Measurements from ENCODE around the gene C2orf15.
"Not testable (repeated sequence)": the region's sequence is repeated elsewhere in the genome, so short reads cannot be mapped to it uniquely, and the experiment has no call there.

Gene C2orf15

DNA sequence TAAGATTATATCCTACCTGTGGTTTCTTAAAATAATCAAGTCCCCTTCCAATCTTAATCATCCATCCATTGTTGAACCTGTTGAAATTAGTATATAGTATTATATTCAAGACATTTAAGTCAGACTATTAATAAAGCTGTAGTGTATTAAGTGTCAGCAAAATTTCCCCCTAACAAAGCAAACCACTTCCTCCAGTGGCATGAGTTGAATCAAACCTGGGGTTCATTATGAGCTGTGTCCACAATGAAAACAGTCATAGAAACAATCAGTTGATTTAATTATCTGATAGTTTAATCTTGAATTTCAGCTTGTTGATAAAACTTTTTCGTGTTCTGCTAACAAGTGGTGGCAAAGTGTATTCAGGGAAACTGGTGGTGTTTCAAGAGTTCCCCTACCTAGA lies 28.0 kb downstream of the C2orf15 start:
- no peak for DNase-seq

DNA sequence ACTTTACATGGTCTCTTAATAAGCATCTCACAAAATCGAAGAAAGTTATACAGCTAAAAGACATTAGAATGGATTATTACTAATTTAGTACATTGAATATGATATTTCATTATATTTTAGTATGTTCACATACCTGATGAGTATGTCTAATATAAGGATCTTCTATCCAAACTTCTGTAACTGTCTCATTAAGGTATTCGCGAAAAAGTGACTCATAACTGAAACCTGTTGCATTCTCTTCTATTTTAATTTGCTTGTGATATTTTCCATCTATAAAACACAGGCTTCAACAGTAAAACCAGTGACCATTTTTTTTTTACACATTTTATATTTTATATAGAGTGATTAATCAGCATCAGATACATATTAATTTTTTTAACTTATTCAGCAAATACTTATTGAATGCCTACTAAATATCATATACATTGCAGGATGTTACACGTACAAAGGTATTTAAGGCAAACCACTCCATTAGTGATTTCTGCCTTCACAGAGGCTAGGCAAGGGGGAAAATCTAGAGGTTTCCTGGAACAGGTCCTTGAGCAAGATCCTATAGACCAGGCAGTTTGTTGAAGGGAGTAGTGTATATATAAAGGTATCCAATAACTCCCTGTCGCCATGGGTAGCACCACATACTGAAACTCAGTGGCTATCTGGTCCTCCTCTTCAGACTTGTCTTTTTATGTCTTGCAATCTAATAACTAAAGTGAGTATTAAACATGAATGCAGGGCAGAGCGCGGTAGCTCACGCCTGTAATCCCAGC lies 30.1 kb downstream of the C2orf15 start:
- no peak for DNase-seq

DNA sequence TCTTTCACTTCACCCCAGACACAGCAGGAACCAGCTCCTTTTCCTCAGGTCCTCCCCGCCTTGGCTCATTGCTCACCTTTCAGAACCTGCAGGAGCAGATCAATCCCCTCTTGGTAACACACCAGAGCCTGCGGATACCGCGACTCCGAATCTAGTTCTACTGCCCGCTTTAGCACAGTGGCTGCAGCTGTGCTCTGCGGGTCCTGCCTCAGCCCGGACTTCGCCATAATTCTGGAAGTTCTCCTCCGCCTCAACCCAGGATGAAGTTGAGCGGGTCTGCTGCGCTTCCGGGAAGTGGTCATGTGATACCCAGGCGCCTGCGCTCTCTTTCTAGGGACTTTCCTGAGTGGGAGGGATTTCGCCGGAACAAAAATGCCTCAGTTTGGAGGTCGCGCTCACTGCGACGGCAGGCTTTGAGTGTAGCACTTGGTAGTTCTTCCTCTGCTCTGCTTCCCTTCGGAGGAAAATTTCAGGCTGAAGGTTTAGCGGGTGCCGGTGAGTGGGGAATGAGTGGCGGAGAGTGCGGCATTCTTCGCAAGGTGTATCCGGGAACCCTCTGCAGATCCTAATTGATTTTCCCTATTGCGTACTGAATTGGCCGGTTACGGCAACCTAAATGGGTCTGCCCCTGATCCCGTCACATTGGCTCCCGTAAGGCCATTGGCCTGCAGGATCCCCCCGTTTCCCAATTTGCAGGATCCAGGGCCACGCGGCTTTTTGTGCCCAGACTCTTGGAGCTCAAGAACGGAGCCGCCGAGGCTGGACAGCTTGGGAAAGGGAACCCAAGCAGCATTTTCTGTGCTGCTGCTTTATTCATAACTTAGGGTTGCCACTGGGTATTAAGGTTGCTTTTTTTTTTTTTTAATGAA lies 39.5 kb downstream of the C2orf15 start, which contains the start of the genes MITD1 and MRPL30:
MITD1 (minus strand) TSS at position 304 of the 869 bp plus-strand sequence; CDS start at position 227, 77 bp downstream.
MRPL30 (plus strand) TSS at position 430 of the 869 bp plus-strand sequence. CDS start 5,020 bp downstream, outside the sequence.
- peak; percentile 90 for DNase-seq

DNA sequence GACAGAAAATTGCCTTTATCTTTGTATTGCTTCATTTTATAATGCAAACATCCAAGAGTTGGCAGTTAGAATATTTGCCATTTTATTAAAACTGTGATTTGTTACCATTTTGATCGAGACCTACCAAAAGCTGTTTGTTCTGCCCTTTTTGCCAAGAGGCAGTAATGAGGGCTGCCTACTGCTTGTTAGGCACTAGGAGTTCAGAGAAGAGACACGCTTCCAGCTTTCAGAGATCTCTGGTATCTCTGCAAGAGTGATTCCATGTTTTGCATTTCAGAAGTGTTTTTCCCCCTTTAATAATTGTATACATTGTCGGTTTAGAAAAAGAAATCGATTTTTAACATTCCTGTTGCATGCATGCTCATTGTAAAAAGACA lies 40.1 kb downstream of the C2orf15 start:
- DNase-seq, result no peak

DNA sequence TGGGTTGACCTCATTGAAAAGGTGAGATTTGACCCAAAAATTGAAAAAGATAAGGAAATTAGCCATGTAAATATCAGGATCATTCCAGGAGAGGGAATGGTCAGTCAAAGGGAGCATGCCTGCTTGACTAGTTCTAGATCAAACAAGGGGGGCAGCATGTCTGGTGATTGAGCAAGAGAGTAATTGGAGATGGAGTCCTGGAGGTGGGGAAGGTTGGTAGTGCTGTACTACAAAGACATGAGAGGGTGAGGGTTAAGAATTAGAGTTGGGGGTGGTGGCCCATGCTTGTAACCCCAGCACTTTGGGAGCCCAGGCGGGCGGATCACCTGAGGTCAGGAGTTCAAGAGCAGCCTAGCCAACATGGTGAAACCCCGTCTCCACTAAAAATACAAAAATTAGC lies 41.5 kb downstream of the C2orf15 start:
- no peak for DNase-seq

DNA sequence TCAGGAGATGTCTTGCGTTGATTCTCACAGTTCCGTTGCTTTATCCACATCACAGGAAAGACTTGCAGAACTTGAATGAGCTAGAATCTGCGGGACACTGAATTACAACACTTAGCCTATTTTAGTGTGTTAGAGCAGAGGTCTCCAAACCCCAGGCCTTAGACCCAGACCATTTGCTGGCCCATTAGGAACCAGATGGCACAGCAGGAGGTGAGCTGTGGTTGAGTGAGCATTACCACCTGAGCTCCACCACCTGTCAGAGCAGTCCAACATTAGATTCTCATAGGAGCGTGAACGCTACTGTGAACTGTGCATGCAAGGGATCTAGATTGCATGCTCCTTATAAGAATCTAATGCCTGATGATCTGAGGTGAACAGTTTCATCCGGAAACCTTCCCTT lies 43.3 kb downstream of the C2orf15 start:
- no peak for DNase-seq

DNA sequence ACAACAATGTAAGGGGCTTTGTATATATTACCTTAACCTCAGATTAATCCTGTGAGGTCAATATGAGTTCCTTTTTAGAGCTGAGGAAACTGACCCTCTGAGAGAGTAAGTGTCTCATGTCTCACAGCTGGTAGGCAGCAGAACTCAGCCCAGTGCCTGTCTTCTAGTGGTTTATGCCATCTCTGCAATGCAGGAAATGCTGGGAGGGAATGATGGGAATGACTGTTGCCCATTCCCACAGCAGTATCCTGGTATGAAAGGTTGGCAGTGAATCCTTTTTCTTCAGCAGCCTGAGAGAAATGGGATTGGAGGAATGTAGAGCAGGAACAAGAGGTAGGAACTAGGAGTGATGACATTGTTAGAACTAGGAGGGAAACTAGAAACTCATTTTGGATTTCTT lies 45.5 kb downstream of the C2orf15 start:
- no peak for DNase-seq

DNA sequence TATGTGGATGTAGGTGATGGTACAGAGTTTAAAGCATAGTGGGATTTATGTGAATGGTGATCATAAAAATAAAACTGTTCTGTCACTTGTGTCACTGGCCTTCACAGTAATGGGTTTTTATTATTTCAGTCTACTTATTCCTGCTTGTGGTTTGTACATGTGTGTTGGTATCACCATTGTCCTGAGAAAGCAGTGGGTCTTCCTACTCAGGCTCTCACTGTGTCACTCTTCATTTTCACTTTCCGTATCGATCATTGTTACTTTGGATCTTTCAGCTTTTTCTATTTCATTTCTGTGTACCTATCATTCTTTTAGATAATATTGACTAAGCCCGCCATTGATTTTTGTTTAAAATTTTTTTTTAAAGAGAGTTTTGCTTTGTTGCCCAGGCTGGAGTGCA lies 46.9 kb downstream of the C2orf15 start:
- no peak for DNase-seq

DNA sequence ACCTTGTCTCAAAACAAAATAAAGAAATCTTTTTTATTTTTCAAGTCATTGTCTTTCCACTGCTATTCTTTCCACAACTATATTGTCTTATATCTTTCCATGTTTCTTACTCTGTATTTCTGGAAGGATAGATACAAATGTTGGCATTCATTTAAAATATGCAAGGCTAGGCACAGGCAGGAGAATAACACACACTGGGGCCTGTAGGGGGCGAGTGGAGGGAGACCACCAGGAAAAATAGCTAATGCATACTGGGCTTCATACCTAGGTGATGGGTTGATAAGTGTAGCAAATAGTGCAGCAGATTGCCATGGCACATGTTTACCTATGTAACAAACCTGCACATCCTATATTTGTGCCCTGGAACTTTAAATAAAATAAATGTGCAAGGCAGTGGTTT lies 49.0 kb downstream of the C2orf15 start:
- DNase-seq, result no peak

DNA sequence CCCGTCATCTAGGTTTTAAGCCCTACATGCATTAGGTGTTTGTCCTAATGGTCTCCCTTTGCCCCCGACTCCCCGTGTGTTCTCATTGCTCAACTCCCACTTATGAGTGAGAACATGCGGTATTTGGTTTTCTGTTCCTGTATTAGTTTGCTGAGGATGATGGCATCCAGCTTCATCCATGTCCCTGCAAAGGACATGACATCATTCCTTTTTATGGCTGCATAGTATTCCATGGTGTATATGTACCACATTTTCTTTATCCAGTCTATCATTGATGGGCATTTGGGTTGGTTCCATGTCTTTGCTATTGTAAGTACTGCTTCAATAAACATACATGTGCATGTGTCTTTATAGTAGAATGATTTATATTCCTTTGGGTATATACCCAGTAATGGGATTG lies 50.9 kb downstream of the C2orf15 start:
- not testable (repeated sequence) for DNase-seq

DNA sequence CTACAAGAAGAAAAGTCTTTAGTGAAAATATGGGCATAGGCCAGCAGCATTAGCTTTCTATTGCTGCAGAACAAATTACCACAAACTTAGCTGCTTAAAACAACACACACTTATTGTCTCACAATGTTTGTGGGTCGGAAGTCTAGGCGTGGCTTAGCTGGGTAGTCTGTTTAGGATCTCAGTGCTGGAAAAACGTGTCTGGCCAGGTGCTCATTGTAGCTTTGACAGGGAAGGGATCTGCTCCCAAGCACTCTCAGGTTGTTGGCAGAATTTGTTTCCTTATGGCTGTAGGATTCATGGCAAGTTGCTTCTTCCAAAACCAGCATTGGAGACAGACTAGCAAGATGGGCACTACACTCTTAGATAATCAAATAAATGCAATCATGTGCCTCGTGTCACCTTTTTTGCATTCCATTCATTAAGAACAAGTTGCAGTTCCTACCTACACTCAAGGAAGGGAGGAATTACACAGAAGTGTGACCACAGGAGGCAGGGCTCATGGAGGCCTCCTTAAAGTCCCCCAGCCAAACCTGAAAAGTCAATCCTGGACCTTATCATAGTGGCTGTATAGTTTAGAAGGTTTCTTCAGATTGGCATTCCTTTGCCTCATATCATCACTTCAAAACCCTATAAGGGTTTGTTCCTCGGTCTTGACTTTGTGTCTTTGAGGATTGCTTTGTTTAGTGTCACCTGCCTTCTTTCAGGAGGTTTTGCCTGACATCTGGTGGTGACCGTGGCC lies 56.8 kb downstream of the C2orf15 start:
- DNase-seq, result no peak

DNA sequence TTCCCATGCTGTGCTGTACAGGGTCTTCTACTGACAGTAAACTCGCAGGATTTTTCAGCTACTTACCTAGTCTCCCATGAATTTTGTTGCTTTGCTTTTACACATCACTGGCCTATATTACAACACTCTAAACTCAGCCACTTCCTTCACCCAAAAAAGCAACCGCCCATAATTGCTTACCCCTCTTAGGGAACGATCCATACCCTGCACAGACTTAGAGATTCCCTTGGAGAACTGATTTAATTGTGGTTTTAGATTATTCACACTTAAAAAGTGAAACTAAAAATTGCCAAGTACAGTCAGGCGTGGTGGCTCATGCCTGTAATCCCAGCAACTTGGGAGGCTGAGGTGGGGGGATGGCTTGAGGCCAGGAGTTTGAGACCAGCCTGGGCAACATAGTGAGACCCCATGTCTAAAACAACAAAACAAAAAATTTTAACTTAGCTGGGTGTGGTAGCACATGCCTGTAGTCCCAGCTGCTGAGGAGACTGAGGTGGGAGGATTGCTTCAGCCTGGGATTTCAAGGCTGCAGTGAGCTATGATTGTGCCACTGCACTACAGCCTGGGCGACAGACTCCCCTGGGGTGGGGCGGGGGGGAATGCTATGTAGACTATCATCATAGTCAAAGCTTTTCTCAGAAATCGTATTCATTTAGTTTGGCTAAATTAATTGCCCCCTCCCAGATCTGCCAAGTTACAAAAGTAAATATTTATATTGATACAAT lies 58.7 kb downstream of the C2orf15 start:
- no peak for DNase-seq
